Immature natural killer cell (primary cell): ENCODE data around the gene GRB10. TPM values are rescaled to one million over a fixed set of nuclear protein-coding genes. Genes with fewer than 3 reads are reported as not detected.

Source experiments
- DNase-seq, 3 donors: peaks; one replicate each; pipeline ENCODE4 v3.0.0; 2022; ENCODE audit warnings: mixed read lengths in 1 of 3
- H3K27ac Mint-ChIP-seq, 6 donors: one replicate each; pipeline ENCODE4 v1.8.0; 2020; ENCODE audit warnings: mixed read lengths in 6 of 6, mild to moderate bottlenecking in 5 of 6, inconsistent platforms in 4 of 6, moderate library complexity in 3 of 6
- H3K27me3 Mint-ChIP-seq, 3 donors: one replicate each; pipeline ENCODE4 v1.8.0; 2020 to 2021; ENCODE audit warnings: low read depth in 3 of 3, mild to moderate bottlenecking in 3 of 3, mixed read lengths in 3 of 3, moderate library complexity in 3 of 3, inconsistent platforms in 1 of 3
- H3K36me3 Mint-ChIP-seq, 3 donors: one replicate each; pipeline ENCODE4 v1.8.0; 2020; ENCODE audit warnings: mixed read lengths in 3 of 3, inconsistent platforms in 2 of 3, mild to moderate bottlenecking in 2 of 3
- H3K4me1 Mint-ChIP-seq, 2 donors: one replicate each; pipeline ENCODE4 v1.8.0; 2020; ENCODE audit warnings: inconsistent platforms in 2 of 2, mild to moderate bottlenecking in 2 of 2, mixed read lengths in 2 of 2, moderate library complexity in 1 of 2
- H3K4me3 Mint-ChIP-seq, 5 donors: one replicate each; pipeline ENCODE4 v1.8.0; 2020; ENCODE audit warnings: mild to moderate bottlenecking in 5 of 5, mixed read lengths in 5 of 5, inconsistent platforms in 3 of 5, moderate library complexity in 3 of 5
- H3K9me3 Mint-ChIP-seq, 6 donors: one replicate each; pipeline ENCODE4 v1.8.0; 2020; ENCODE audit warnings: mild to moderate bottlenecking in 6 of 6, mixed read lengths in 6 of 6, inconsistent platforms in 4 of 6, moderate library complexity in 3 of 6
- polyA plus RNA-seq, 3 donors: library from polyadenylated mRNA; unstranded; fragments of 300-500 nt; fragmentation: Illumina TruSeq; gene quantifications; one replicate each; pipeline ENCODE4 v1.2.3, GENCODE V29; 2021

GRB10 gene
- polyA plus RNA-seq, 3 donors from 2014 or later = not detected

GRCh38 chr7:50793947-50794570 is 11.4 kb upstream of the GRB10 start:
- H3K36me3 Mint-ChIP-seq = peaks cover 0 to 3% (median 0%) of the 10 kb centered on the region in 3 donors
- no peak for DNase-seq
- peaks cover 11 to 14% of the 10 kb centered on the region in 2 donors for H3K4me1 Mint-ChIP-seq
- H3K4me3 Mint-ChIP-seq = peak overlapping the region; percentile 51 to 78 (median 60)
- no peaks in the 10 kb centered on the region for H3K9me3 Mint-ChIP-seq
- peaks cover 8 to 14% (median 13%) of the 10 kb centered on the region in 3 donors for H3K27me3 Mint-ChIP-seq
- no peak overlapping the region for H3K27ac Mint-ChIP-seq

- Mint-ChIP-seq H3K36me3 (peaks cover 0 to 3% (median 0%) of the 10 kb centered on the region in 3 donors), H3K9me3 (peaks cover 0 to 3% (median 0%) of the 10 kb centered on the region in 6 donors), H3K27ac (no peak overlapping the region), H3K4me1 (peaks cover 11 to 14% of the 10 kb centered on the region in 2 donors), H3K4me3 (peak overlapping the region in 4 of 5 donors; percentile 21 to 78 (median 38)), H3K27me3 (peaks cover 8 to 16% (median 15%) of the 10 kb centered on the region in 3 donors)
- DNase-seq = no peak
These were observed 10.6 kb upstream of the GRB10 start for GRCh38 chr7:50793120-50793946.

- Mint-ChIP-seq H3K9me3 (peaks cover 0 to 5% (median 0%) of the 10 kb centered on the region in 6 donors), H3K4me1 (peaks cover 11 to 14% of the 10 kb centered on the region in 2 donors), H3K27me3 (peaks cover 8 to 16% (median 13%) of the 10 kb centered on the region in 3 donors), H3K36me3 (peaks cover 0 to 3% (median 0%) of the 10 kb centered on the region in 3 donors), H3K27ac (no peak overlapping the region), H3K4me3 (peak overlapping the region; percentile 67 to 76 (median 73))
- no peak for DNase-seq
These were observed 9.8 kb upstream of the GRB10 start for GRCh38 chr7:50792342-50793119.

GRCh38 chr7:50791938-50792341 is 9.2 kb upstream of the GRB10 start:
- no peak overlapping the region for H3K27ac Mint-ChIP-seq
- peaks cover 8 to 19% (median 13%) of the 10 kb centered on the region in 3 donors for H3K27me3 Mint-ChIP-seq
- DNase-seq = no peak
- peak overlapping the region; percentile 67 to 76 (median 73) for H3K4me3 Mint-ChIP-seq
- peaks cover 0 to 5% (median under 1%) of the 10 kb centered on the region in 6 donors for H3K9me3 Mint-ChIP-seq
- H3K4me1 Mint-ChIP-seq = peaks cover 11 to 14% of the 10 kb centered on the region in 2 donors
- H3K36me3 Mint-ChIP-seq = peaks cover 0 to 3% (median 0%) of the 10 kb centered on the region in 3 donors

GRCh38 chr7:50791363-50791937 is 8.8 kb upstream of the GRB10 start:
- H3K27ac Mint-ChIP-seq = no peak overlapping the region
- H3K4me3 Mint-ChIP-seq = peak overlapping the region in 2 of 5 donors; percentile 13 to 67
- H3K36me3 Mint-ChIP-seq = peaks cover 0 to 3% (median 0%) of the 10 kb centered on the region in 3 donors
- peaks cover 11 to 14% of the 10 kb centered on the region in 2 donors for H3K4me1 Mint-ChIP-seq
- peaks cover 10 to 19% (median 13%) of the 10 kb centered on the region in 3 donors for H3K27me3 Mint-ChIP-seq
- DNase-seq = no peak
- H3K9me3 Mint-ChIP-seq = peaks cover 0 to 5% (median under 1%) of the 10 kb centered on the region in 6 donors

- Mint-ChIP-seq H3K4me3 (no peak overlapping the region), H3K4me1 (peaks cover 11 to 14% of the 10 kb centered on the region in 2 donors), H3K36me3 (peaks cover 0 to 3% (median 0%) of the 10 kb centered on the region in 3 donors), H3K27ac (no peak overlapping the region), H3K27me3 (peaks cover 9 to 17% (median 13%) of the 10 kb centered on the region in 3 donors), H3K9me3 (peaks cover 0 to 5% (median under 1%) of the 10 kb centered on the region in 6 donors)
- DNase-seq = no peak
These were observed 7.7 kb upstream of the GRB10 start for GRCh38 chr7:50790381-50790780.

- H3K36me3 Mint-ChIP-seq = peaks cover 0 to 3% (median 0%) of the 10 kb centered on the region in 3 donors
- H3K4me3 Mint-ChIP-seq = no peak overlapping the region
- H3K4me1 Mint-ChIP-seq = peaks cover 4 to 6% of the 10 kb centered on the region in 2 donors
- H3K9me3 Mint-ChIP-seq = peaks cover 0 to 5% (median under 1%) of the 10 kb centered on the region in 6 donors
- no peak for DNase-seq
- H3K27me3 Mint-ChIP-seq = peaks cover 4 to 16% (median 7%) of the 10 kb centered on the region in 3 donors
- no peak overlapping the region for H3K27ac Mint-ChIP-seq
These were observed 5.7 kb upstream of the GRB10 start for GRCh38 chr7:50788382-50788781.

GRCh38 chr7:50787825-50788224 is 5.1 kb upstream of the GRB10 start:
- H3K9me3 Mint-ChIP-seq = peaks cover 0 to 5% (median under 1%) of the 10 kb centered on the region in 6 donors
- no peak overlapping the region for H3K4me3 Mint-ChIP-seq
- peaks cover 0 to 3% (median 0%) of the 10 kb centered on the region in 3 donors for H3K36me3 Mint-ChIP-seq
- H3K27ac Mint-ChIP-seq = no peak overlapping the region
- H3K27me3 Mint-ChIP-seq = peaks cover 6 to 22% (median 7%) of the 10 kb centered on the region in 3 donors
- peaks cover 4 to 6% of the 10 kb centered on the region in 2 donors for H3K4me1 Mint-ChIP-seq
- DNase-seq = no peak

- H3K27ac Mint-ChIP-seq = no peak overlapping the region
- peaks cover 4 to 23% (median 4%) of the 10 kb centered on the region in 3 donors for H3K27me3 Mint-ChIP-seq
- peaks cover 0 to 5% (median under 1%) of the 10 kb centered on the region in 6 donors for H3K9me3 Mint-ChIP-seq
- peaks cover 0 to 1% of the 10 kb centered on the region in 2 donors for H3K4me1 Mint-ChIP-seq
- no peak overlapping the region for H3K4me3 Mint-ChIP-seq
- no peak for DNase-seq
- H3K36me3 Mint-ChIP-seq = no peaks in the 10 kb centered on the region
These were observed 2.6 kb upstream of the GRB10 start for GRCh38 chr7:50785346-50785745.

- Mint-ChIP-seq H3K36me3 (no peaks in the 10 kb centered on the region), H3K27me3 (peaks cover 2 to 20% (median 4%) of the 10 kb centered on the region in 3 donors), H3K9me3 (peaks cover 0 to 5% (median under 1%) of the 10 kb centered on the region in 6 donors), H3K4me3 (no peak overlapping the region), H3K27ac (no peak overlapping the region), H3K4me1 (peaks cover 0 to 1% of the 10 kb centered on the region in 2 donors)
- no peak for DNase-seq
These were observed 1.3 kb upstream of the GRB10 start for GRCh38 chr7:50783801-50784507.

- Mint-ChIP-seq H3K4me3 (peak overlapping the region in 3 of 5 donors; percentile 2 to 68 (median 18)), H3K27me3 (peaks cover 2 to 19% (median 5%) of the 10 kb centered on the region in 3 donors), H3K27ac (no peak overlapping the region), H3K4me1 (peaks cover 0 to 1% of the 10 kb centered on the region in 2 donors), H3K9me3 (peaks cover 0 to 2% (median under 1%) of the 10 kb centered on the region in 6 donors), H3K36me3 (no peaks in the 10 kb centered on the region)
- DNase-seq = no peak
These were observed 607 bp upstream of the GRB10 start for GRCh38 chr7:50783303-50783702.
